AG04450 (cell line): ENCODE measurements around the gene SNX9. TPM values are rescaled to one million over a fixed set of nuclear protein-coding genes. Genes with fewer than 3 reads are reported as not detected.

Experiments used
- CTCF ChIA-PET: fragments of 300-600, 350-600 bp; formaldehyde crosslinking; extraction: SDS; loops from one replicate; lab custom pipeline; 2022; ENCODE audit warnings: antibody characterized with exemption, inconsistent platforms; lab: Charles Lee
- POLR2A ChIA-PET: fragments of 350-600 bp; formaldehyde crosslinking; extraction: SDS; loops from one replicate; lab custom pipeline; 2021; ENCODE audit warnings: antibody characterized with exemption, inconsistent platforms; lab: Yijun Ruan, JAX
- DNase-seq: peaks from one replicate; pipeline ENCODE4 v3.0.0-alpha.2; 2011; ENCODE audit warnings: low read depth, low spot score
- H3K27ac ChIP-seq: one replicate; pipeline ENCODE4 v1.5.1; 2012; ENCODE audit warnings: low read depth, low read length, control low read depth
- H3K27me3 ChIP-seq: one replicate; pipeline ENCODE4 v1.6.0; 2012; ENCODE audit warnings: low read length; ENCODE audit not compliant: control insufficient read depth, insufficient read depth
- H3K4me3 ChIP-seq: 2 replicates; pipeline ENCODE4 v1.5.1; 2011; ENCODE audit warnings: mild to moderate bottlenecking, low read depth, low read length, control low read depth
- H3K9me3 ChIP-seq: 2 replicates; pipeline ENCODE4 v1.5.1; 2012; ENCODE audit warnings: low read length; ENCODE audit not compliant: control insufficient read depth, insufficient read depth
- CTCF ChIP-seq: IDR thresholded peaks from 2 replicates; pipeline ENCODE4 v1.5.1; 2011; ENCODE audit warnings: low read depth, low read length, control low read depth, inconsistent platforms
- polyA plus RNA-seq: library from polyadenylated mRNA; depleted of rRNA; stranded (reverse); fragments of >200 nt; gene quantifications from 2 replicates; pipeline ENCODE4 v1.2.3, GENCODE V29; 2011

The SNX9 gene
- polyA plus RNA-seq, 1 experiment: 58.7 TPM

GRCh38 chr6:157873735-157874344 is 50.8 kb downstream of the SNX9 start:
- ChIA-PET POLR2A (interaction anchor here (0.6 to 1.0 kb wide), 2 partner anchors 113 to 159 kb away, joined by 3 to 6 read pairs; no protein-coding TSS in a partner anchor), CTCF (interaction anchor here (0.5 to 6.8 kb wide), 36 partner anchors 10 to 559 kb away, joined by 3 to 97 read pairs (median 6); no protein-coding TSS in a partner anchor)
- Histone ChIP-seq H3K27me3 (no peaks in the 10 kb centered on the region), H3K4me3 (no peak overlapping the region), H3K27ac (no peak overlapping the region), H3K9me3 (no peaks in the 10 kb centered on the region)
- no peak for DNase-seq
- TF ChIP-seq CTCF: peak; percentile 89

GRCh38 chr6:157877149-157877548 is 54.1 kb downstream of the SNX9 start:
- Histone ChIP-seq H3K27me3 (no peaks in the 10 kb centered on the region), H3K27ac (no peak overlapping the region), H3K9me3 (no peaks in the 10 kb centered on the region), H3K4me3 (no peak overlapping the region)
- POLR2A ChIA-PET: no interaction called here
- CTCF ChIA-PET: interaction anchor here (0.6 to 6.8 kb wide), 3 partner anchors 16 to 120 kb away, joined by 3 to 97 read pairs (median 5); no protein-coding TSS in a partner anchor
- DNase-seq: no peak
- TF ChIP-seq CTCF: no peak

- Histone ChIP-seq H3K27me3 (no peaks in the 10 kb centered on the region), H3K27ac (no peak overlapping the region), H3K9me3 (no peaks in the 10 kb centered on the region), H3K4me3 (no peak overlapping the region)
- TF ChIP-seq CTCF: no peak
- CTCF ChIA-PET: interaction anchor here (0.6 to 6.8 kb wide), 4 partner anchors 25 to 160 kb away, joined by 3 to 97 read pairs (median 3); no protein-coding TSS in a partner anchor
- DNase-seq: no peak
- POLR2A ChIA-PET: no interaction called here
Observed at GRCh38 chr6:157877573-157878438, 54.8 kb downstream of the SNX9 start.

GRCh38 chr6:157879034-157879872 is 56.2 kb downstream of the SNX9 start:
- no peaks in the 10 kb centered on the region for H3K9me3 ChIP-seq
- no peak for TF ChIP-seq CTCF
- H3K27me3 ChIP-seq: no peaks in the 10 kb centered on the region
- no peak overlapping the region for H3K4me3 ChIP-seq
- DNase-seq: no peak
- H3K27ac ChIP-seq: no peak overlapping the region
- POLR2A ChIA-PET: no interaction called here
- CTCF ChIA-PET: interaction anchor here (0.6 kb wide), 1 partner anchor 48 kb away, joined by 3 read pairs; no protein-coding TSS in a partner anchor
